ENCODE data around the gene AFF3. TPM values are rescaled to one million over a fixed set of nuclear protein-coding genes. Genes with fewer than 3 reads are reported as not detected.

AFF3 gene
- total RNA-seq, 1 experiment from 2014 or later: 0.61 TPM

GRCh38 chr2:99949530-99949929 is 192.9 kb downstream of the AFF3 start:
- CTCF ChIA-PET: no interaction called here
- intact Hi-C loops (cut with micrococcal nuclease): no loop called here
- Histone ChIP-seq H3K79me2 (ENCODE audit: insufficient read depth, low read length) (no peaks in the 10 kb centered on the region), H3K4me2 (ENCODE audit: low read length) (no peak overlapping the region), H3K4me1 (ENCODE audit: control insufficient read depth in 1 of 2, insufficient read depth in 2 of 2, low read length in 2 of 2) (no peaks in the 10 kb centered on the region), H4K20me1 (ENCODE audit: insufficient read depth) (no peaks in the 10 kb centered on the region), H3K9me2 (ENCODE audit: insufficient read depth) (no peaks in the 10 kb centered on the region), H3K27ac (ENCODE audit: low read depth, low read length) (no peak overlapping the region), H3K36me3 (ENCODE audit: control insufficient read depth in 1 of 2, insufficient read depth in 2 of 2, low read length in 2 of 2) (no peaks in the 10 kb centered on the region), H3K9ac (ENCODE audit: low read length) (no peak overlapping the region), H2AFZ (ENCODE audit: low read depth, low read length, poor library complexity, severe bottlenecking) (no peak overlapping the region), H3K27me3 (ENCODE audit: insufficient read depth, low read length) (peaks cover 27% of the 10 kb centered on the region), H3K4me3 (replicated peaks in 1 of 2; ENCODE audit: low read depth in 1 of 2, low read length in 2 of 2) (no peak overlapping the region), H3K9me3 (ENCODE audit: control insufficient read depth in 1 of 2, insufficient read depth in 1 of 2, low read depth in 1 of 2, low read length in 2 of 2) (no peaks in the 10 kb centered on the region)
- POLR2A ChIA-PET: no interaction called here
- no peak for ATAC-seq
- TF ChIP-seq EZH2 (IDR thresholded peaks at IDR 0.05) (no peak), ZFX (IDR thresholded peaks at IDR 0.05) (no peak), FOSL1 (IDR thresholded peaks at IDR 0.05; ENCODE audit: low read depth) (no peak), SP1 (IDR thresholded peaks at IDR 0.05; ENCODE audit: low read depth) (no peak)
- no peak for DNase-seq (ENCODE audit: low read depth, low spot score)
- no TSS peak for BruUV-seq (replicated peaks)
- RAD21 ChIA-PET (ENCODE audit: low non-redundant PET in 1 of 2, low total read pairs in 2 of 2, uncharacterized antibody in 2 of 2, unreplicated experiment in 2 of 2): no interaction called here

GRCh38 chr2:99948010-99948409 is 194.4 kb downstream of the AFF3 start:
- H3K9ac ChIP-seq (ENCODE audit: low read length): no peak overlapping the region
- intact Hi-C loops (cut with micrococcal nuclease): no loop called here
- no peak overlapping the region for H3K4me3 ChIP-seq (replicated peaks in 1 of 2; ENCODE audit: low read depth in 1 of 2, low read length in 2 of 2)
- TF ChIP-seq SRF (IDR thresholded peaks at IDR 0.05; ENCODE audit: low read depth) (no peak), RAD21 (IDR thresholded peaks at IDR 0.05; ENCODE audit: low read depth) (no peak), SIN3A (IDR thresholded peaks at IDR 0.05; ENCODE audit: low read depth) (no peak), YY1 (IDR thresholded peaks at IDR 0.05; ENCODE audit: extremely low read depth, insufficient replicate concordance, low read depth, low read length) (no peak), EGR1 (IDR thresholded peaks at IDR 0.05; ENCODE audit: low read depth) (no peak), MAX (IDR thresholded peaks at IDR 0.05) (no peak), ZBTB33 (IDR thresholded peaks at IDR 0.05; ENCODE audit: extremely low read depth, insufficient replicate concordance, low read length) (no peak), ELF1 (IDR thresholded peaks at IDR 0.05; ENCODE audit: borderline replicate concordance, low read depth) (no peak), POLR2A (IDR thresholded peaks at IDR 0.05; ENCODE audit: borderline replicate concordance, extremely low read depth, insufficient read depth, insufficient read length) (no peak), TCF7L2 (IDR thresholded peaks at IDR 0.05; ENCODE audit: borderline replicate concordance, extremely low read depth, insufficient read depth, insufficient read length) (no peak), FOSL1 (IDR thresholded peaks at IDR 0.05; ENCODE audit: low read depth) (no peak), ATF3 (IDR thresholded peaks at IDR 0.05) (no peak), JUND (IDR thresholded peaks at IDR 0.05) (no peak), ZFX (IDR thresholded peaks at IDR 0.05) (no peak), ZNF274 (IDR thresholded peaks at IDR 0.05; ENCODE audit: low read depth, low read length) (no peak), EZH2 (IDR thresholded peaks at IDR 0.05) (no peak)
- BruUV-seq (replicated peaks): no TSS peak
- ATAC-seq (no peak), DNase-seq (ENCODE audit: low read depth, low spot score) (no peak)
- CTCF ChIA-PET: no interaction called here
- RAD21 ChIA-PET (ENCODE audit: low non-redundant PET in 1 of 2, low total read pairs in 2 of 2, uncharacterized antibody in 2 of 2, unreplicated experiment in 2 of 2): no interaction called here
- no peaks in the 10 kb centered on the region for H3K79me2 ChIP-seq (ENCODE audit: insufficient read depth, low read length)
- H4K20me1 ChIP-seq (ENCODE audit: insufficient read depth): no peaks in the 10 kb centered on the region
- H3K27ac ChIP-seq (ENCODE audit: low read depth, low read length): no peak overlapping the region
- no peaks in the 10 kb centered on the region for H3K4me1 ChIP-seq (ENCODE audit: control insufficient read depth in 1 of 2, insufficient read depth in 2 of 2, low read length in 2 of 2)
- H3K36me3 ChIP-seq (ENCODE audit: control insufficient read depth in 1 of 2, insufficient read depth in 2 of 2, low read length in 2 of 2): no peaks in the 10 kb centered on the region
- no peak overlapping the region for H2AFZ ChIP-seq (ENCODE audit: low read depth, low read length, poor library complexity, severe bottlenecking)
- H3K9me2 ChIP-seq (ENCODE audit: insufficient read depth): no peaks in the 10 kb centered on the region
- H3K27me3 ChIP-seq (ENCODE audit: insufficient read depth, low read length): peaks cover 42% of the 10 kb centered on the region
- POLR2A ChIA-PET: no interaction called here
- no peaks in the 10 kb centered on the region for H3K9me3 ChIP-seq (ENCODE audit: control insufficient read depth in 1 of 2, insufficient read depth in 1 of 2, low read depth in 1 of 2, low read length in 2 of 2)
- no peak overlapping the region for H3K4me2 ChIP-seq (ENCODE audit: low read length)

Measured in HCT116 (cell line).